Activated T-helper 2 cell treated with anti-CD3 and anti-CD28 coated beads, Interferon-gamma antibody, Interleukin-2, Interleukin-4, amounts not matched to agents 10 μg/mL and 5 μg/mL and 100 μg/mL, durations not matched to agents 14 hours and 24 hours and 36 hours (primary cell): ENCODE results near the gene SHROOM2. TPM values are rescaled to one million over a fixed set of nuclear protein-coding genes. Genes with fewer than 3 reads are reported as not detected.
"Not testable (repeated sequence)": the region's sequence is repeated elsewhere in the genome, so short reads cannot be mapped to it uniquely, and the experiment has no call there.

Experiments
- DNase-seq: peaks from one replicate; pipeline ENCODE4 v3.0.0; 2021; ENCODE audit warnings: low spot score
- H3K27ac Mint-ChIP-seq: one replicate; pipeline ENCODE4 v1.8.0; 2021; ENCODE audit warnings: mixed read lengths
- H3K27me3 Mint-ChIP-seq: one replicate; pipeline ENCODE4 v1.8.0; 2021; ENCODE audit warnings: low read depth, mixed read lengths
- H3K36me3 Mint-ChIP-seq: one replicate; pipeline ENCODE4 v1.8.0; 2021; ENCODE audit warnings: low read depth, mixed read lengths
- H3K4me1 Mint-ChIP-seq: one replicate; pipeline ENCODE4 v1.8.0; 2021; ENCODE audit warnings: low read depth, mixed read lengths
- H3K4me3 Mint-ChIP-seq: one replicate; pipeline ENCODE4 v1.8.0; 2021; ENCODE audit warnings: low read depth, mild to moderate bottlenecking, moderate library complexity, mixed read lengths
- H3K9me3 Mint-ChIP-seq: one replicate; pipeline ENCODE4 v1.8.0; 2021; ENCODE audit warnings: mixed read lengths
- intact Hi-C: fragments of 100-400 bp; cut with micrococcal nuclease; formaldehyde crosslinking; loops from one replicate; pipeline ENCODE4 v1.15.1; 2023
- total RNA-seq: library from RNA; stranded (reverse); gene quantifications from 2 replicates; pipeline ENCODE4 v1.2.3, GENCODE V29; 2022

Gene SHROOM2
- total RNA-seq, 1 donor from 2014 or later, result not detected

- Mint-ChIP-seq H3K27me3 (peaks cover 10% of the 10 kb centered on the region), H3K36me3 (no peaks in the 10 kb centered on the region), H3K9me3 (peaks cover under 1% of the 10 kb centered on the region), H3K4me1 (no peaks in the 10 kb centered on the region), H3K4me3 (no peak overlapping the region), H3K27ac (no peak overlapping the region)
- DNase-seq, result no peak
- intact Hi-C loops, result no loop called here
Observed at GRCh38 chrX:9794495-9794894, 8.3 kb downstream of the SHROOM2 start.

GRCh38 chrX:9797384-9798360, 11.4 kb downstream of the SHROOM2 start:
- no peaks in the 10 kb centered on the region for H3K4me1 Mint-ChIP-seq
- H3K27me3 Mint-ChIP-seq, result peaks cover 10% of the 10 kb centered on the region
- peaks cover 6% of the 10 kb centered on the region for H3K9me3 Mint-ChIP-seq
- H3K4me3 Mint-ChIP-seq, result no peak overlapping the region
- no peaks in the 10 kb centered on the region for H3K36me3 Mint-ChIP-seq
- intact Hi-C loops, result no loop called here
- DNase-seq, result no peak
- H3K27ac Mint-ChIP-seq, result no peak overlapping the region

GRCh38 chrX:9802737-9803136, 16.5 kb downstream of the SHROOM2 start:
- intact Hi-C loops, result no loop called here
- H3K36me3 Mint-ChIP-seq, result no peaks in the 10 kb centered on the region
- H3K27ac Mint-ChIP-seq, result no peak overlapping the region
- H3K4me1 Mint-ChIP-seq, result no peaks in the 10 kb centered on the region
- no peaks in the 10 kb centered on the region for H3K27me3 Mint-ChIP-seq
- no peak for DNase-seq
- no peak overlapping the region for H3K4me3 Mint-ChIP-seq
- H3K9me3 Mint-ChIP-seq, result peaks cover 6% of the 10 kb centered on the region

GRCh38 chrX:9804444-9804843, 18.2 kb downstream of the SHROOM2 start:
- H3K9me3 Mint-ChIP-seq, result peaks cover 6% of the 10 kb centered on the region
- no peaks in the 10 kb centered on the region for H3K36me3 Mint-ChIP-seq
- H3K27ac Mint-ChIP-seq, result no peak overlapping the region
- DNase-seq, result no peak
- intact Hi-C loops, result no loop called here
- no peaks in the 10 kb centered on the region for H3K4me1 Mint-ChIP-seq
- H3K4me3 Mint-ChIP-seq, result no peak overlapping the region
- no peaks in the 10 kb centered on the region for H3K27me3 Mint-ChIP-seq

- DNase-seq, result no peak
- H3K27ac Mint-ChIP-seq, result no peak overlapping the region
- no peaks in the 10 kb centered on the region for H3K9me3 Mint-ChIP-seq
- H3K4me3 Mint-ChIP-seq, result no peak overlapping the region
- no peaks in the 10 kb centered on the region for H3K36me3 Mint-ChIP-seq
- intact Hi-C loops, result no loop called here
- H3K4me1 Mint-ChIP-seq, result no peaks in the 10 kb centered on the region
- H3K27me3 Mint-ChIP-seq, result no peaks in the 10 kb centered on the region
Observed at GRCh38 chrX:9805956-9806355, 19.7 kb downstream of the SHROOM2 start.

- DNase-seq, result no peak
- no peak overlapping the region for H3K27ac Mint-ChIP-seq
- H3K36me3 Mint-ChIP-seq, result no peaks in the 10 kb centered on the region
- no peaks in the 10 kb centered on the region for H3K9me3 Mint-ChIP-seq
- H3K27me3 Mint-ChIP-seq, result no peaks in the 10 kb centered on the region
- intact Hi-C loops, result no loop called here
- no peak overlapping the region for H3K4me3 Mint-ChIP-seq
- no peaks in the 10 kb centered on the region for H3K4me1 Mint-ChIP-seq
Observed at GRCh38 chrX:9807355-9808182, 21.3 kb downstream of the SHROOM2 start.

GRCh38 chrX:9809876-9810275, 23.6 kb downstream of the SHROOM2 start:
- intact Hi-C loops, DNase-seq, H3K27me3 Mint-ChIP-seq, H3K27ac Mint-ChIP-seq, H3K4me3 Mint-ChIP-seq, H3K9me3 Mint-ChIP-seq, H3K4me1 Mint-ChIP-seq, H3K36me3 Mint-ChIP-seq: not testable (repeated sequence)

- not testable (repeated sequence) for DNase-seq, H3K9me3 Mint-ChIP-seq
Observed at GRCh38 chrX:9811086-9811485, 24.9 kb downstream of the SHROOM2 start.

GRCh38 chrX:9816084-9816700, 30.0 kb downstream of the SHROOM2 start:
- H3K27ac Mint-ChIP-seq, result no peak overlapping the region
- H3K9me3 Mint-ChIP-seq, result no peaks in the 10 kb centered on the region
- peaks cover 14% of the 10 kb centered on the region for H3K27me3 Mint-ChIP-seq
- H3K4me1 Mint-ChIP-seq, result no peaks in the 10 kb centered on the region
- H3K36me3 Mint-ChIP-seq, result no peaks in the 10 kb centered on the region
- intact Hi-C loops, result no loop called here
- DNase-seq, result no peak
- H3K4me3 Mint-ChIP-seq, result no peak overlapping the region

More at GRCh38 chrX:9811086-9811485, 24.9 kb downstream of the SHROOM2 start:
- H3K4me3 Mint-ChIP-seq, H3K4me1 Mint-ChIP-seq, intact Hi-C loops, H3K27me3 Mint-ChIP-seq, H3K36me3 Mint-ChIP-seq, H3K27ac Mint-ChIP-seq: not testable (repeated sequence)

- no peak overlapping the region for H3K27ac Mint-ChIP-seq
- H3K4me1 Mint-ChIP-seq, result no peaks in the 10 kb centered on the region
- no peaks in the 10 kb centered on the region for H3K36me3 Mint-ChIP-seq
- peaks cover 12% of the 10 kb centered on the region for H3K27me3 Mint-ChIP-seq
- H3K4me3 Mint-ChIP-seq, result no peak overlapping the region
- intact Hi-C loops, result no loop called here
- H3K9me3 Mint-ChIP-seq, result no peaks in the 10 kb centered on the region
- no peak for DNase-seq
Observed at GRCh38 chrX:9821572-9821971, 35.3 kb downstream of the SHROOM2 start.

GRCh38 chrX:9824554-9824953, 38.3 kb downstream of the SHROOM2 start:
- no peak for DNase-seq
- Mint-ChIP-seq H3K4me1 (no peaks in the 10 kb centered on the region), H3K4me3 (no peak overlapping the region), H3K36me3 (no peaks in the 10 kb centered on the region), H3K27ac (no peak overlapping the region), H3K27me3 (peaks cover 7% of the 10 kb centered on the region), H3K9me3 (no peaks in the 10 kb centered on the region)
- intact Hi-C loops, result no loop called here

GRCh38 chrX:9825129-9825790, 39.0 kb downstream of the SHROOM2 start:
- no peak overlapping the region for H3K27ac Mint-ChIP-seq
- H3K27me3 Mint-ChIP-seq, result peaks cover 7% of the 10 kb centered on the region
- no peaks in the 10 kb centered on the region for H3K9me3 Mint-ChIP-seq
- peaks cover 4% of the 10 kb centered on the region for H3K4me1 Mint-ChIP-seq
- H3K36me3 Mint-ChIP-seq, result no peaks in the 10 kb centered on the region
- DNase-seq, result no peak
- intact Hi-C loops, result no loop called here
- H3K4me3 Mint-ChIP-seq, result no peak overlapping the region
